CD4-positive, alpha-beta T cell (primary cell): ENCODE data around the gene PCLO. TPM values are rescaled to one million over a fixed set of nuclear protein-coding genes. Genes with fewer than 3 reads are reported as not detected.

Experiments
- ATAC-seq: fragments of 200-7000 bp; cut with Tn5 transposase; one replicate; pipeline ENCODE4 v1.10.0; 2022; ENCODE audit warnings: mild to moderate bottlenecking; ENCODE audit not compliant: poor library complexity
- CTCF ChIA-PET: fragments of 350-600 bp; sonication (Branson Sonifier 250); formaldehyde crosslinking; loops from one replicate; lab custom pipeline; 2021; ENCODE audit warnings: antibody characterized with exemption, inconsistent platforms; lab: Charles Lee
- POLR2A ChIA-PET: fragments of 350-600 bp; sonication (Branson Sonifier 250); formaldehyde crosslinking; loops from one replicate; lab custom pipeline; 2021; ENCODE audit warnings: antibody characterized with exemption, inconsistent platforms; lab: Charles Lee
- DNase-seq, 14 experiments: peaks; one replicate each; pipeline ENCODE4 v3.0.0-alpha.2; 2013 to 2020; ENCODE audit warnings: mixed read lengths in 2 of 14
- H3K27ac ChIP-seq, 2 donors: one replicate each; pipeline versions ENCODE4 v1.5.1 to v1.7.0; 2013; ENCODE audit warnings: low read length in 2 of 2, low read depth in 1 of 2, mild to moderate bottlenecking in 1 of 2
- H3K27me3 ChIP-seq, 2 experiments: 1 replicate in 1 of 2; 2 replicates in 1 of 2; pipeline versions ENCODE4 v1.6.1 to v1.7.0; 2013; ENCODE audit warnings: low read length in 2 of 2, control low read depth in 1 of 2, mild to moderate bottlenecking in 1 of 2, moderate library complexity in 1 of 2; ENCODE audit not compliant: insufficient read depth in 2 of 2, control insufficient read depth in 1 of 2
- H3K36me3 ChIP-seq: one replicate; pipeline ENCODE4 v1.6.1; 2013; ENCODE audit warnings: low read length, control low read depth; ENCODE audit not compliant: insufficient read depth
- H3K4me1 ChIP-seq: one replicate; pipeline ENCODE4 v1.6.1; 2013; ENCODE audit warnings: low read length, control low read depth; ENCODE audit not compliant: insufficient read depth
- H3K4me3 ChIP-seq: one replicate; pipeline ENCODE4 v1.5.1; 2013; ENCODE audit warnings: mild to moderate bottlenecking, low read length, moderate library complexity
- H3K9me3 ChIP-seq, 2 experiments: 1 replicate in 1 of 2; 2 replicates in 1 of 2; pipeline versions ENCODE4 v1.6.1 to v1.7.0; 2013; ENCODE audit warnings: low read length in 2 of 2, mild to moderate bottlenecking in 2 of 2, control low read depth in 1 of 2, moderate library complexity in 1 of 2; ENCODE audit not compliant: control insufficient read depth in 1 of 2, insufficient read depth in 1 of 2
- H3K27ac Mint-ChIP-seq: one replicate; pipeline ENCODE4 v1.8.0; 2020; ENCODE audit warnings: mixed read lengths
- H3K27me3 Mint-ChIP-seq: one replicate; pipeline ENCODE4 v1.8.0; 2021; ENCODE audit warnings: mixed read lengths
- H3K36me3 Mint-ChIP-seq: one replicate; pipeline ENCODE4 v1.8.0; 2021; ENCODE audit warnings: low read depth, mixed read lengths
- H3K4me1 Mint-ChIP-seq: one replicate; pipeline ENCODE4 v1.8.0; 2021; ENCODE audit warnings: low read depth, mixed read lengths
- H3K4me3 Mint-ChIP-seq: one replicate; pipeline ENCODE4 v1.8.0; 2020; ENCODE audit warnings: mild to moderate bottlenecking, mixed read lengths
- H3K9me3 Mint-ChIP-seq: one replicate; pipeline ENCODE4 v1.8.0; 2020; ENCODE audit warnings: mixed read lengths
- intact Hi-C, 2 experiments: fragments of 100-400 bp; cut with DNase I in 1 of 2; cut with micrococcal nuclease in 1 of 2; formaldehyde crosslinking; loops; one replicate each; pipeline versions ENCODE4 v1.15.1 to v1.9.0; 2023 to 2025; cut with DNase I, micrococcal nuclease
- total RNA-seq, 174 experiments: library from RNA in 2 of 174; stranded (reverse) in 2 of 174; gene quantifications; one replicate each; pipeline ENCODE4 v1.2.3 and lab custom pipeline; 2021 to 2026
- TF ChIP-seq, protein P1 (sequence below): fragments of 200-600 bp; IDR thresholded peaks from one replicate; pipeline ENCODE4 v1.8.0; 2022; ENCODE audit warnings: antibody characterized with exemption, mild to moderate bottlenecking

PCLO gene
- total RNA-seq, 2 experiments from 2014 or later, result not detected

GRCh38 chr7:82805527-82805960 lies 357.1 kb downstream of the PCLO start:
- peaks cover 0 to 5% of the 10 kb centered on the region in 2 experiments for H3K9me3 ChIP-seq
- H3K36me3 ChIP-seq, result no peaks in the 10 kb centered on the region
- intact Hi-C loops, result no loop called here
- no peaks in the 10 kb centered on the region for H3K4me1 ChIP-seq
- H3K4me3 Mint-ChIP-seq, result no peak overlapping the region
- no peak for DNase-seq
- no peaks in the 10 kb centered on the region for H3K27me3 Mint-ChIP-seq
- H3K9me3 Mint-ChIP-seq, result no peaks in the 10 kb centered on the region
- H3K4me1 Mint-ChIP-seq, result no peaks in the 10 kb centered on the region
- H3K27me3 ChIP-seq, result no peaks in the 10 kb centered on the region
- H3K4me3 ChIP-seq, result no peak overlapping the region
- no peaks in the 10 kb centered on the region for H3K36me3 Mint-ChIP-seq
- POLR2A ChIA-PET, result no interaction called here
- TF ChIP-seq, protein P1, sequence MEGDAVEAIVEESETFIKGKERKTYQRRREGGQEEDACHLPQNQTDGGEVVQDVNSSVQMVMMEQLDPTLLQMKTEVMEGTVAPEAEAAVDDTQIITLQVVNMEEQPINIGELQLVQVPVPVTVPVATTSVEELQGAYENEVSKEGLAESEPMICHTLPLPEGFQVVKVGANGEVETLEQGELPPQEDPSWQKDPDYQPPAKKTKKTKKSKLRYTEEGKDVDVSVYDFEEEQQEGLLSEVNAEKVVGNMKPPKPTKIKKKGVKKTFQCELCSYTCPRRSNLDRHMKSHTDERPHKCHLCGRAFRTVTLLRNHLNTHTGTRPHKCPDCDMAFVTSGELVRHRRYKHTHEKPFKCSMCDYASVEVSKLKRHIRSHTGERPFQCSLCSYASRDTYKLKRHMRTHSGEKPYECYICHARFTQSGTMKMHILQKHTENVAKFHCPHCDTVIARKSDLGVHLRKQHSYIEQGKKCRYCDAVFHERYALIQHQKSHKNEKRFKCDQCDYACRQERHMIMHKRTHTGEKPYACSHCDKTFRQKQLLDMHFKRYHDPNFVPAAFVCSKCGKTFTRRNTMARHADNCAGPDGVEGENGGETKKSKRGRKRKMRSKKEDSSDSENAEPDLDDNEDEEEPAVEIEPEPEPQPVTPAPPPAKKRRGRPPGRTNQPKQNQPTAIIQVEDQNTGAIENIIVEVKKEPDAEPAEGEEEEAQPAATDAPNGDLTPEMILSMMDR, result no peak
- no peak for ATAC-seq
- no peak overlapping the region for H3K27ac Mint-ChIP-seq
- H3K27ac ChIP-seq, result no peak overlapping the region
- CTCF ChIA-PET, result no interaction called here

GRCh38 chr7:82803411-82803810 lies 359.3 kb downstream of the PCLO start:
- no peaks in the 10 kb centered on the region for H3K27me3 Mint-ChIP-seq
- no peak for ATAC-seq
- Histone ChIP-seq H3K4me3 (no peak overlapping the region), H3K36me3 (no peaks in the 10 kb centered on the region), H3K27ac (no peak overlapping the region), H3K9me3 (peaks cover 0 to 7% of the 10 kb centered on the region in 2 experiments), H3K4me1 (no peaks in the 10 kb centered on the region), H3K27me3 (no peaks in the 10 kb centered on the region)
- no peak overlapping the region for H3K4me3 Mint-ChIP-seq
- intact Hi-C loops, result no loop called here
- POLR2A ChIA-PET, result no interaction called here
- H3K9me3 Mint-ChIP-seq, result no peaks in the 10 kb centered on the region
- no peaks in the 10 kb centered on the region for H3K4me1 Mint-ChIP-seq
- H3K27ac Mint-ChIP-seq, result no peak overlapping the region
- TF ChIP-seq, protein P1, result no peak
- DNase-seq, result no peak
- CTCF ChIA-PET, result no interaction called here
- H3K36me3 Mint-ChIP-seq, result no peaks in the 10 kb centered on the region

- H3K27ac ChIP-seq, result no peak overlapping the region
- TF ChIP-seq, protein P1, result no peak
- ATAC-seq (no peak), DNase-seq (no peak)
- Mint-ChIP-seq H3K4me1 (no peaks in the 10 kb centered on the region), H3K9me3 (peaks cover 8% of the 10 kb centered on the region), H3K27ac (no peak overlapping the region), H3K27me3 (no peaks in the 10 kb centered on the region), H3K36me3 (no peaks in the 10 kb centered on the region), H3K4me3 (no peak overlapping the region)
- CTCF ChIA-PET, result no interaction called here
- peaks cover 0 to 6% of the 10 kb centered on the region in 2 experiments for H3K9me3 ChIP-seq
- H3K4me1 ChIP-seq, result no peaks in the 10 kb centered on the region
- POLR2A ChIA-PET, result no interaction called here
- no peaks in the 10 kb centered on the region for H3K36me3 ChIP-seq
- H3K27me3 ChIP-seq, result no peaks in the 10 kb centered on the region
- intact Hi-C loops, result no loop called here
- no peak overlapping the region for H3K4me3 ChIP-seq
These were observed 372.6 kb downstream of the PCLO start for GRCh38 chr7:82789883-82790609.
